ENCODE data around the gene PRCP.

PRCP gene

GRCh38 chr11:82906236-82906635 is 6.0 kb upstream of the PRCP start:
- H3K4me3 ChIP-seq (ENCODE audit: low read length), result no peak overlapping the region
- peak; percentile 32 for DNase-seq (ENCODE audit: low read depth)
- peak; percentile 26 for TF ChIP-seq CTCF (IDR thresholded peaks at IDR 0.05; ENCODE audit: insufficient read depth, low read depth, low read length, missing control alignments)

- DNase-seq (ENCODE audit: low read depth), result peak; percentile 74
- no peak for TF ChIP-seq CTCF (IDR thresholded peaks at IDR 0.05; ENCODE audit: insufficient read depth, low read depth, low read length, missing control alignments)
- no peak overlapping the region for H3K4me3 ChIP-seq (ENCODE audit: low read length)
These were observed 3.8 kb upstream of the PRCP start for GRCh38 chr11:82903843-82904586.

- H3K4me3 ChIP-seq (ENCODE audit: low read length), result no peak overlapping the region
- DNase-seq (ENCODE audit: low read depth), result no peak
- no peak for TF ChIP-seq CTCF (IDR thresholded peaks at IDR 0.05; ENCODE audit: insufficient read depth, low read depth, low read length, missing control alignments)
These were observed 2.6 kb upstream of the PRCP start for GRCh38 chr11:82902880-82903279.

GRCh38 chr11:82901922-82902485 is 1.8 kb upstream of the PRCP start:
- peak overlapping the region; percentile 89 for H3K4me3 ChIP-seq (ENCODE audit: low read length)
- no peak for TF ChIP-seq CTCF (IDR thresholded peaks at IDR 0.05; ENCODE audit: insufficient read depth, low read depth, low read length, missing control alignments)
- no peak for DNase-seq (ENCODE audit: low read depth)

GRCh38 chr11:82901165-82901921 is 1.1 kb upstream of the PRCP start, which contains the start of gene DDIAS:
DDIAS (plus strand) TSS chr11:82901736; CDS start chr11:82914739, 13,003 bp downstream.
- H3K4me3 ChIP-seq (ENCODE audit: low read length), result peak within 1 kb of the TSS; percentile 89
- DNase-seq (ENCODE audit: low read depth), result peak; percentile 99
- TF ChIP-seq CTCF (IDR thresholded peaks at IDR 0.05; ENCODE audit: insufficient read depth, low read depth, low read length, missing control alignments), result no peak

- H3K4me3 ChIP-seq (ENCODE audit: low read length), result peak overlapping the region; percentile 89
- no peak for TF ChIP-seq CTCF (IDR thresholded peaks at IDR 0.05; ENCODE audit: insufficient read depth, low read depth, low read length, missing control alignments)
- no peak for DNase-seq (ENCODE audit: low read depth)
These were observed 313 bp downstream of the PRCP start for GRCh38 chr11:82899957-82900276.
